GM19328 (cell line): Measurements from ENCODE around the gene GK.
A peak's percentile ranks its signal among the peaks of the same experiment; 100 is the strongest.
"Not testable (repeated sequence)": the region's sequence is repeated elsewhere in the genome, so short reads cannot be mapped to it uniquely, and the experiment has no call there.

Source experiments
- ATAC-seq: cut with Tn5 transposase; IDR thresholded peaks from one replicate; pipeline ENCODE4 v1.9.1; 2021; ENCODE audit warnings: mild to moderate bottlenecking, moderate library complexity; ENCODE audit not compliant: unreplicated experiment

Gene GK

DNA sequence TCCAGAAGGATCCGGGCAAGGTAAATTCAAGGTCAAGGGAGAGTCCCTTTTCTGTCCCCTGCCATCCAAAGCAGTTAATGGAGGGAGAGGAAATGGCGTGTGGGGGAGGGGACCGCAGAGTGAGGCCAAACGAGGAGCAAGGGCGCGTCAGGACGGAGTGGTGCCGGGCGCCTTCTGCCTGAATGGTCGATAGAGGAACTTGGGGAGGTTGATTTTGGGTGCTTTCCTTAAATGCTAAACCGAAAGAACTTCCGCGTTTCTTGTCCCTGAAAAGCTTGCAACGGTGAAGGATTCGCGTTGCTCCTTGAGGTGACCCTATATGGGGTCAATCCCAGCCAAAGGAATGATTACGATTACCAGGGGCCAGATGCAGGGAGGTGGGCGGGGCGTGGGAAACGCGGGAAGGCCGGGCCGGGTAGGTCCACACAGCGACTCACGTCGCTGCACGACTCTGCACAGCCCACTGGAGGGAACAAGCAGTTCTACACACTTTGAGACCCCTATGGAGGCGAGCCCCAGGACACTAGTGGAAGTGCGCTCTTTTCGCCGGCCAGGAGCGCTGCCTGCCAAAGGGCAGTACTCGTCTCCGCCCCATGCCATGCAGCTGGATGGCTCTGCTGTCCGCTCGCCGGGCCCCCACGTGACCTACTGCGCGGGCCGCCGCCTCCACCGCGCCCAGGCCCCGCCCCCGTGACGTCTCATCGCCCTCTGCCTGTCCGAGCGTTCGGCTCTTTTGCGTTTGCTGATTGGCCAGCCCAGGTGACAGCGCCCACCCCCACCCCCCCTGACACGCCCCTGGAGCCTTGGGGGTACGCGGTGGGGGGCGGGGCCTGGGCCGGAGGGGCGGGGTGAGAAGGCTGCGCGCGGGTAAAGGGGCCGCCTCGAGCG is 452 bp upstream of the GK start:
- ATAC-seq, result peak; percentile 84

DNA sequence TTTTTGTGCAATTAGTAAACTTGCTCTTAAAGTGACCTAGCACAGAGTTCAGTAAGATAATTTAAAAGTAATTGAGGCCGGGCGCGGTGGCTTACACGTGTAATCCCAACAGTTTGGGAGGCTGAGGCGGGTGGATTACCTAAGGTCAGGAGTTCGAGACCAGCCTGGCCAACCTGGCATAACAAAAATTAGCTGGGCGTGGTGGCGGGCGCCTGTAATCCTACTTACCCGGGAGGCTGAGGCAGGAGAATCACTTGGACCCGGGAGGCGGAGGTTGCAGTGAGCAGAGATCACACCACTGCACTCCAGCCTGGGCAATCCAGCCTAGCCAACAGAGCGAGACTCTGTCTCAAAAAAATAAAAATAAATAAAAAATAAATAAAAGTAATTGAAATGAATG is 1.2 kb downstream of the GK start:
- not testable (repeated sequence) for ATAC-seq

DNA sequence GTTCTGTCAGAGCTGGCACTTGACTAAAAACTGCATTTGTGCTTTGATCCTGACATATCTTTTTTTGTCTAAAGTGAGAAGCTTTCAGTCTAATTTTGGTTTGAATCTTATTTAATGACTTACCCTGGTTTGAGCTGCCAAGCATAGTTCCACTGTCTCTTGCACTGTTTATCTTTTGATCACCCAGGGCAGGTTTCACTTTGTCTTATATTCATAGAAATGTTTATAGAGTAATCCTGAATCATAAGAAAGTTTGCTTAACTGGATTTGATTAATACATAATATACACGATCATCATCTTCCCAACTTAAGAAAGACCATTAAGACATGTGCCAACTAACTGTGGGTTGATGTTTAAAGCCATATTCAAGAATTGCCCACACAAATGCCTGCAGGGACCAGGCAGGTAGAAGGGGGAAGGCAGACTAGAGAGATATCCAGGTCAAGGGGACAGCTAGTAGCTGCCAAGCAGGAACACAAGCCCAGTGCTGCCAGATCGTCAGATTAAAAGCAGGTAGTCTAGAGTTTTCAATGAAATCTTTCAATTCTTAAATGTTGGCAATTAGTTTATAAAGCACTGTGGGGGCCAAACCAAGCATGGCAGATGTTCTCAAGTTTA is 1.9 kb downstream of the GK start:
- ATAC-seq, result no peak

DNA sequence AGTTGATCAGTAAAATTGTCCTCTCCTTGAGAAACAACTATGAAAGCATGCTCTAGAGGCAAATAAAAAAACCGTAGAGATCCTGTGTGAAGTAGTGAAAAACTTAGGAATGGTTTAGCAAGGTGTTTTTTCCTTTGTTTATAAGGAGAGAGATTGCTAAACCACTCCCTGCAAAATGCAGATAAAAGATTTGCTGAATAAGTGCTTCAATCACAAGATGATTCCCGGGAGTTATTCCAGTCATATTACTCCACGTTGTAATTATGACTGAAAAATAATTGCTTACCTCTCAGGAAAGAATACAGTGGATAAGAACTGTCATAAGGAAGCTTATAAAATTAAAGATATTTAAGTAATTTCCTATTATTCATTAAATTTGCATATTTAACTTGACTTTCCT is 2.8 kb downstream of the GK start:
- no peak for ATAC-seq

DNA sequence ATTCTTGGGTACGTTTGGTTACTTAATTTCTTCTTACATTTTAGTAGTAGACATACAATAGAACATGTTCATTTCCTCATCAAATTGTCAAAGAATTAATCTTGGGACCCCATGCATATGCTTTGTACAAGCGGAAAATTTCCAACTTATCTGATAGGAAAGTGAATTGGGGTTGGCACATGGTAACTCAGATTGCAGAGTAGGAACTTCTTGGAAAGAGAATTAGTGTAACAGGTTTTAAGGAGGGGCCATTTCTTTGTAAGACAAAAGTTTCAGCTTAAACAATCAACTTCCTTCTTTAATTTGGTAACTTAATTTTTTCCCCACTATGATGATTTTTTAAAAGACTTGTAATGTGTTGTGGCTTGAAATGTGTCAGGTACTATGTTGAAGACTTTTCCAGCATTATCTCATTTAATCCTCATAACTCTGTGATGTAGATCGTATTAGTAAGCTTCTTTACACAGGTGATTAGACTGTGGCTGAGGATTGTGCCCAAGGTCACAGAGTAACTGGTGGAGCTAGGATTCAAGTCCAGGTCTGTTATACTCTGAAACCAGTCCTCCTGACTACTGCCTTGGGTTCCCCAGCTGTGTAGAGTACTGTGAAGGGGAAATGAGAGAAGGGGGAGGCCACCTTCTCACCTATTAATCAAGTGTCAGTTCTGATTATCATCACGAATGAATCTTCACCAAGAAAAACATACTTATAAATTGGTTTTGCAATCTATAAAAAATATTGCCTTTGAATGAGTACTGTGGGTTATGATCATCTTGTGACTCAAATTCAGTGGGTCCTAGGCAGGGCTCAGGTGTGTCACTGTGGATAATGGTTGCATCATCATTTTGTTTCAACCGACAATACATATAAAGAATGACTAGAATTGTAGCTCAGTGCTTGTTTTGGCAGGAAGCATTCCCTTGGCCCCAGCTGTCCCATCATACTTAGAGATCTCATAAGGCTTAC is 4.3 kb downstream of the GK start:
- no peak for ATAC-seq

DNA sequence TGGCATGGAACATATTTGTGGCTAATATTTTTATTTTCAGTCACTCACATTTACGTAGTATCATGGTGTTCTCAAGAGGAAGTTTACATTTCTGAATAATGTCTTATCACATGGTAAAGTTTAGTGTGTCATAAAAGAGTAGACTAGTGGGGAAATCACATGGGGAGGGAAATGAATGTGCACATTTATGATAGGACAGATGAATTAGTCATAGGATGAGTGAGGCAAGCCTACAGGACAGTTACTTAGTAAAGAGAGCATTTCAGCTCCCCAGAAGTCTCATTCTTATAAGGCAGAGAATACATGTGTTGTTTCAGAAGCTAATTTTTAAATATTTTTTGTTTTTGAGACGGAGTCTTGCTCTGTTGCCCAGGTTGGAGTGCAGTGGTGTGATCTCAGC is 6.2 kb downstream of the GK start:
- no peak for ATAC-seq

DNA sequence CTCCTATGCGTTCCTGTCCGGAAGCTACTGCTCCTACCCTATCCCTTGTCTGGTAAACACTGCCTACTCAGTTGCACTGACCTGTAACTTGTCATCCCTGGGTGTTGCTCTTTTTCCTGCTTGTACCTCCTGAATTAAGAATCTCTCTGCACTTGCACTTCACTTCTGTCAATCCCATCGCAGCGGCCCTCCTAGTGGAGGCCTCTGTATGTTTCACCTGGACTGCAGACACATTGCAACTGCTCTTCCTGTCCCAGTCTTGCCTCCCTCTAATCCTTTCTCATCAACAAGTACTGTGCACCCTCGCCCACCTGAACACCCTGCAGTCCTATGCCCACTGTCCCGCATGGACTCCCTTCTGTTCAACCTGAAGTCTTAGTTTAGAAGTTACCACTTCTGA is 8.0 kb downstream of the GK start:
- ATAC-seq, result no peak

DNA sequence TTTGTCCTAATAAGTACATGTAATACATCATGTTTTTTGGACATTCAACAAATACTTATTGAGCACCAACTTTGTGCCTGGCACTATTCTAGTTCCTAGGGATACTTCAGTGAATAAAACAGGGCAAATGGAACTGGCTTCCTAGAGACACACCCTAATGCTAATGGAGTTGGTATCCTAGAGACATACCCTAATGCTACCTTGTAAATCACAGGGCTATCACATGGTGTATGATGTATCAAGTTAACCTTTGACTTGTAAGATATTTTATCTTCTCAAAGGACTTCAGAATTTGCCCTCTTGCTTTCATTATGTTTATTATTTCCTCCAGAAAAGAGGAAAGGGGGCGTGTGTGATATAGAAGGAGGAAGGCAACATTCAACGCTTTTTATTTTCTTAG is 10.1 kb downstream of the GK start:
- ATAC-seq, result no peak

DNA sequence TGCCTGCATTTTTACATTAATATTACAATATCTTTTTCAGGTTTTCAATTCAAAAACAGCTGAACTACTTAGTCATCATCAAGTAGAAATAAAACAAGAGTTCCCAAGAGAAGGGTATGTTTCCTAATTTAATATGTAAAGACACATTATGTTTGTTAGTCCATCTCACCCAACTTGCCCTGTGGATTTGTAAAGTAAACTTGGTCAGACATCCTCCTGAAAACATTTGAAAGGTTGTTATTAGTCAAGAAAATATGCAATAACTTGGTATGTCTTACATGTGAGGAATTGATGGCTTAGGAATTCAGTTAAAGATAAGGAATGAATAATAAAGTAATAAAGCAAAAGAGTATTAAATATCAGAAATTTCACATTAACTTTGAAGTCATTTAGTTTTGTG is 12.2 kb downstream of the GK start:
- ATAC-seq, result no peak

DNA sequence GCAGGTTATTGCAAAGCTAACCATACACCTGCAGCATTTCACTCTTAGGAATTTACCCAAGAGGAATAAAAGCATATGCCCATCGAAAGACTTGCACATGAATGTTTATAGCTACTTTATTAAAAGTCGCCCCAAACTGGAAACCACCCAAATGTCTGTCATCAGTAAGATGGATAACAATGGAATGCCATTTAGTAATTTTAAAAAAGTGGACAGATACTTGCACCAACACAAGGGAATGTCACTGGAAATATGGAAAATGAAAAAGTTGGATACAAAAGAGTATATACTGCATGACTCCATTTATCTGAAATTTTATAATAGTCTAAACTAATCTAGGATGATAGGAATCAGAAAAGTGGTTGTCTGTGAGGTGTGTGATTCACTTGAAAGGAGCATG is 12.9 kb downstream of the GK start:
- ATAC-seq, result no peak

DNA sequence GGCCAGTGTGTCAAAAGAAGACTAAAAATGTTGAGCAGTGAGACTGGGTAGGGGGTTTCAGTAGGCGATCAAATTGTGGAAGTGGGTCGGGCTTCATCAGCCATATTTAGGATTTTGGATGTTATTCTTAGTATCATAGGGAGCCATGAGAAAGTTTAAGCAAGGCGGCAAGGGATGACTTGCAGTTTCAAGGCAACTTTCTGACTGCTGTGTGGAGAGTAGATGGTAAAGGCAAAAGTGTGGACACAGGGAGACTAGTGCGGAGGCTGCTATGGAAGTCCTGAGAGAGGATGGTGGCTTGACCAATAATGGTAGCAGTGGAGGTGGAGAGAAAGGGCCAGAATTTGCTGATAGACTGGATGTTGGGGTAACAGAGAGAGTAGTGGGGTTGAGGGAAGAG is 15.4 kb downstream of the GK start:
- ATAC-seq, result no peak

DNA sequence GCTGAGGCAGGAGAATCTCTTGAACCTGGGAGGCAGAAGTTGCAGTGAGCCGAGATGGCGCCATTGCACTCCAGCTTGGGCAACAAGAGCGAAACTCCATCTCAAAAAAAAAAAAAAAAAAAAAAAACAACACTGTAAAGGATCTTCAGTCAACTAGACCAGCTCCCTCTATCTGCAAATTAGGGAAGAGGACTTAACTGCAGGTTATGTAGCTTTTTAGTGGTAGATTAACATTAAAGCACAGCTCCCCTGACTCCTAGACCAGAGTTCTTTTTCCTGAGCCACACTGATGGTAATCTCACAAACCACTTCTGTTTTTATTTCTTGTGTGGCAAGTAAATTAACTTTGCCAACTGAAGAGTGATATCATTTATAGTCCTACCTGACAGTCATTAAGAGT is 18.0 kb downstream of the GK start:
- not testable (repeated sequence) for ATAC-seq

DNA sequence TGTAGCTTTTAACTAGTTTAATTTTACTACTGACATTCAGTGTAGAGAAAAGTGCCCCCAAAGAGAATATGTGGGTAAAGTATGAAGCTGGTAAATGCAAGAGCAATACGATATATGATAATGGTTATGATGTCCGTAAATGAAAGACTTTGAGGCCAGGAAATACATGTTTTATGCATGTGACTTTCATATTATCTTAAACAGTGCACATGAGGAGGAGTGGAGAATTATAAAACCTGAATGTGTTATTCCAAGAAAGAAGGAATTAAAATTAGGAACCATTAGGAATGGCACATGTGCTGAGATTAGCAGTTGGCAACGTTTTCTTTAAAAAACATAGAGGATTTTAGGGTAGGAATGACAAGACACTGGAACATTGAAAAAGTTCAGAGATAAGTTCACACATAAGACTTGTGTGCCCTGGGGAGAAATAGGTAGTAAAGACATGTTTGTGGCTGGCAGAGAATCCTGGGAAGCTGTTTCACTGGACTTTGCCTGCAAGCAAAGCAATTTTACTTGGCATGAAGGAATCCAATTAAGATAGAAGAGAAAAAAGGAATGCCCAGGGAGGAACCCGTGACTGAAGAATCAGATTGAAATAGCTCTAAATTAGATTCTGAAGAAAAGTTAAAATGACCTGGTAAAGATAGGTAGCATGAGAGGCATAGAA is 20.0 kb downstream of the GK start:
- no peak for ATAC-seq

DNA sequence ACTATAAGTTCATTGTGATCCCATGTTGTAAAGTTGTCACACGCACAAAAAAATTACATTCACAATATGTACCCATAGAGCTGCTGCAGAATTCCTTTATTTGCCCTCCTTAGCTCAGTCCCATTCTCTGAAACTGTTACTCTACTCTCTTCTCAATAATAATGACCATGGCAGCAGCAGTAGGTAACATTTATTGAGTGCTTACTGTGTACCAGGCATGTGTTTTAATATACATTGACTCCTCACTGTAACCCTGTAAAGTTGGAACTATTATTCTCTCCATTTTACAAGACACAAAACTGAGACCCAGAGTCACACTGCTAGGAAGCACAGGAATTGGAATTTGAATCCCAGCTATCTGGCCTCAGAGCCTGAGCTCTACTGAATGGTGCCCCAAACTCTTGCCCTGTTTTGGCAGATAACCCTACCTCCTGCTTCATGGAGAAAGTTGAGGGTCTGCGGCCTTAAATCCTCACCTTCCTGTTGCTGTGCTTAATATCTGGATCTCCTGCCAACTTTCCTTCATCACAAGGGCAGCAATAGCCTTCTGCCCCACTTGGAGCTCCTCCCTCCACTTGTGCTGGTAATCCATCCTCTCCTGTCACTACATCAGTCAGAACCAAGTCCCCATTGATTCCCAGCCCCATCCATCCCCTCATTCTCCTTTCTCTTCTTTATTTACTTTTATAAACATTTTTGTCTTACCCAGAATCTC is 20.8 kb downstream of the GK start:
- ATAC-seq, result no peak

DNA sequence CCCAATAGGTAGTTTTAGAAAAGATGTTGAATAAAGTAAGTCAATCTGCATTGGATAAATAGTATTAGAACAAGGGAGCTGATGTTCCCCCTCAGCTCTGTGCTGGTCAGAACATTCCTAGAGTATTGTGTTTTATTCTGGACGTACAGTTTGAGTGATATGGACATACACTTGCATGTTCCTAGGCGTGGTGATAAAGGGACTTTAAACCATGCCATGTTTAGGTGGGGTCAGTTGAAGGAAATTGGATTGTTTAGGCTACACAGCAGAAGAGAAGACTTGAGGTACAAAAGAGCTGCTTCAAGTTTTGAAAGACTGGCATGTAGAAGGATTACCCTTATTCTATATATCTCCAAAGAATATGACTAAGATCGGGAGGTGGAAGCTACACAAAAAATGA is 21.6 kb downstream of the GK start:
- no peak for ATAC-seq

DNA sequence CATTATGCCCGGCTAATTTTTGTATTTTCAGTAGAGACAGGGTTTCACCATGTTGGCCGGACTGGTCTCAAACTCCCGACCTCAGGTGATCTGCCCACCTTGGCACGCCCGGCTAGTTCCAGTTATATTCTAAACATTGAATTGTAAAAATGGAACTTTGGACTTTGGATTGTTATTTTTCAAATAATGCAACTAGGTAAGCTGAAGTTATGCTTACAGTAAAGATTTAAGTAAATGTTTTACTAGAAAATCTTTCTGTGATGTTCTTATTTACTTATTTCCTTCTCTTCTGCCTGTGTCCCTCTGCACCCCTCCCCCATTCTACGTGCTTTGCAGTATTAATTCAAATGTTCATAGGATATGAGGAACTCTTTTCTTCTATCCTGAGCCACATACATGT is 26.1 kb downstream of the GK start:
- ATAC-seq, result no peak

DNA sequence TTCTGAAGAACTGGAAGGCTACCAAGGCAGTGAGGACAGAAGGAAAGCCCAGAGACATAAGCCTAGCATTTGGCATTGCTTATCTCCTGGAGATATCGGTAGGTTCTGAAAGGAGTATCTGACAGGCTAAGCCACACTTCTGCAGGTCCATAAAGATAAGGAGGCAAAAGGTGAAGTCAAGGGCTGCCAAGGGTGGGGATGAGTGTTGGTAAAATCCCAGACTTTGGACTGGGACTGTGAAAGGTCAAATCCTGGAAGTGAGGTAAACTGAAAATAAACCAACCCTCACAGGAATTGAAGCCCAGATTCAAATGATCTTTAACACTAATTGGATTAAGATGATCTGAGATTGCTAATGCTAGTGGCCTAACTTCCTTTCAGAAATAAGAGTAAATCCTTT is 27.4 kb downstream of the GK start:
- no peak for ATAC-seq

DNA sequence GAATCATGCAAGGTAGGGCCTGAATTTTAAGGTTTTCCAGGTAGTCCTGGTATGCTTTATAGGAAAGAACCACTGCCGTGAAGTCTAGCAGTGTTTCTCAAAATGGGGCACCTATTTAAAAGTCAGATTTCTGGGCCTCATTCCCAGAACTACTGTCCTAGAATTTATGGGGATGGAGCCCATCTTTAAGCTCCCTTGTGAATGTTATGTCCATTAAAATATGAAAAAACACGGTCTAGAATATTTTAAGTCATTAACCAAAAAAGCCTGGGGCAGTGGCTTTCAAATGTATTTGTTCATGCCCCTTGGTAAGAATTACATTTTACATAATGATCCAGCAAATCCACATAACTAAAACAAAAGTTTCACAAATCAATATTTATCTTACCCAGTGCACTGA is 35.4 kb downstream of the GK start:
- no peak for ATAC-seq

DNA sequence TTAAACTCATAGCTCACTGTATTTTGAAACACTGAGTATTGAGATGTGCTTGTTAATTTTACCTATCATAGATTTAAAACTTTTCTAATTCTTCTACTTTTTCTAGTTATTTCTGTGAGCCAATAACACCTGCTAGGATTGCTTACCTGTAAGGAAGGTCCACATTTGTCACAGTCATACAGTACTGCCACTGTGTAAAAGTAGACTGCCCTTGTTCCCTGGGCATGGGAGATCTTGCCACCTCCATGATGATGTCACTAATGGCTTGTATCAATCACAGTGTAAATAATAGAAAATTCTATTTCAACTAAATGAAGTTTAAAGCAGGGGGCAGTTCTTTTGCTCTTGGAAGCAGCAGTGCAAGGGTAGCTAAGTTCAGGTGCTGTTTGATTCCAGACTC is 35.9 kb downstream of the GK start:
- no peak for ATAC-seq

DNA sequence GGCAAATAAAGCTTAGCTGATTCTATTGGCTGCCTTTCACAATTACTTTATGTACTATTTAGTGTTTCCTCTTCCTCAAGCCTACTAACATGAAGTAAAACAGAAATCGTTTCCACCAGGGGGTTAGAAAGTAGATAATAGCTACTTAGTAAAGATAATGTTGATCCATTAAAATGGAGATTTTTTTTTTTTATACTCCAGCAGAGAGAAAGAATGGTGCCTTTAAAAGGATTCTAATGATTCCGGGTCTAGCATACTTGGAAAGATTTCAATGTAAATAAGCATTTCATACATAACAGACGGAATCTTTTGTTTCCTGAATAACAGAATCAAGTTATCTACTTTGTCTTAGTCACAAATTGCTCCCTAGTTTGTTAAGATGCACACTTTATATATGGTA is 37.1 kb downstream of the GK start:
- no peak for ATAC-seq
